ENCODE data around the gene KRTAP9-1. TPM values are rescaled to one million over a fixed set of nuclear protein-coding genes. Genes with fewer than 3 reads are reported as not detected.

The KRTAP9-1 gene
- total and polyA plus RNA-seq, 2 of the 13 experiments (the other 11 are each of a cell fraction or from before 2014, with no cell fraction given): not detected

GRCh38 chr17:41186872-41187271 lies 2.8 kb upstream of the KRTAP9-1 start (continued):
- TF ChIP-seq TFAP4 (IDR thresholded peaks at IDR 0.05; ENCODE audit: borderline replicate concordance, low read depth) (no peak), CAMTA2 (CRISPR knock-in tag; IDR thresholded peaks at IDR 0.05; ENCODE audit: borderline replicate concordance) (no peak)

- POLR2A ChIA-PET: no interaction called here
- no peaks in the 10 kb centered on the region for H3K9me3 ChIP-seq (ENCODE audit: low read length)
- intact Hi-C loops (cut with micrococcal nuclease; ENCODE audit: unreplicated experiment): no loop called here
- TF ChIP-seq NR0B2 (CRISPR knock-in tag; IDR thresholded peaks at IDR 0.05) (no peak), SIX4 (CRISPR knock-in tag; IDR thresholded peaks at IDR 0.05) (no peak), ZNF597 (CRISPR knock-in tag; IDR thresholded peaks at IDR 0.05) (no peak), THRA (CRISPR knock-in tag; IDR thresholded peaks at IDR 0.05; ENCODE audit: borderline replicate concordance) (no peak), ZNF652 (CRISPR knock-in tag; IDR thresholded peaks at IDR 0.05; ENCODE audit: borderline replicate concordance, low read depth) (no peak), MXD3 (CRISPR knock-in tag; IDR thresholded peaks at IDR 0.05) (no peak), MED13 (CRISPR knock-in tag; IDR thresholded peaks at IDR 0.05) (no peak), ZNF773 (CRISPR knock-in tag; IDR thresholded peaks at IDR 0.05; ENCODE audit: borderline replicate concordance) (no peak), AGO2 (optimal IDR thresholded peaks at IDR 0.05; ENCODE audit: low read depth, low read length) (no peak), ZNF253 (CRISPR knock-in tag; IDR thresholded peaks at IDR 0.05; ENCODE audit: borderline replicate concordance) (no peak), ZNF512 (CRISPR knock-in tag; IDR thresholded peaks at IDR 0.05) (no peak)
- no peak overlapping the region for H3K4me2 ChIP-seq (ENCODE audit: low read depth, low read length)
- no peak overlapping the region for H3K4me3 ChIP-seq (replicated peaks in 1 of 3; ENCODE audit: insufficient read depth in 1 of 3, low read depth in 2 of 3, low read length in 3 of 3)
- 0% methylated on average over 1 of the region's 3 CpGs for WGBS (ENCODE audit: low lambda C conversion rate)
- DNase-seq (ENCODE audit: low spot score) (no peak), FAIRE-seq (no peak), ATAC-seq (no peak)
- no peaks in the 10 kb centered on the region for H3K36me3 ChIP-seq (replicated peaks in 1 of 2; ENCODE audit: control insufficient read depth in 1 of 2, insufficient read depth in 2 of 2, low read length in 2 of 2)
- no TSS peak for BruUV-seq (replicated peaks)
- H2AFZ ChIP-seq (ENCODE audit: low read length): no peak overlapping the region
- no peak overlapping the region for H3K27ac ChIP-seq (ENCODE audit: extremely low read length, insufficient read depth, low read length)
- no peaks in the 10 kb centered on the region for H3K79me2 ChIP-seq (ENCODE audit: insufficient read depth, low read length)
- 0 out of 5 replicates have a peak, but pooled peaks cover 0 to 5% of the 10 kb centered on the region in 2 experiments for H3K27me3 ChIP-seq (ENCODE audit: control insufficient read depth in 1 of 2, insufficient read depth in 2 of 2, low read length in 2 of 2)
- CTCF ChIA-PET (ENCODE audit: low intra/inter-chr PET ratio, low total read pairs): no interaction called here
- no peaks in the 10 kb centered on the region for H3K4me1 ChIP-seq (ENCODE audit: insufficient read depth, low read length)
- H4K20me1 ChIP-seq (ENCODE audit: insufficient read depth, low read length): no peaks in the 10 kb centered on the region
- in situ Hi-C loops (cut with HindIII; ENCODE audit: extremely low pct_ligation_motif_present, low pct_unique_long_range_greater_than_20kb): no loop called here
- H3K9ac ChIP-seq (ENCODE audit: insufficient read depth, low read depth, low read length): no peak overlapping the region
Measured at GRCh38 chr17:41190328-41190727, 641 bp downstream of the KRTAP9-1 start.
